Loucy (cell line): ENCODE results near the gene VSIG2.
A peak's percentile ranks its signal among the peaks of the same experiment; 100 is the strongest.

ENCODE experiments used
- H2AFZ ChIP-seq: fragments of 200-600 bp; sonication (generic); 2 replicates; pipeline ENCODE4 v1.6.0; 2016; ENCODE audit warnings: antibody characterized with exemption, mild to moderate bottlenecking, low read length, moderate library complexity
- H3F3A ChIP-seq: fragments of 200-600 bp; 2 replicates; pipeline ENCODE4 v1.6.0; 2016; ENCODE audit warnings: antibody characterized with exemption, low read depth, mild to moderate bottlenecking
- H3K27me3 ChIP-seq: fragments of 200-600 bp; sonication (generic); 2 replicates; pipeline ENCODE4 v1.6.1; 2014; ENCODE audit warnings: low read length, mild to moderate bottlenecking; ENCODE audit not compliant: insufficient read depth, poor library complexity, severe bottlenecking
- H3K36me3 ChIP-seq: fragments of 200-600 bp; sonication (generic); 2 replicates; pipeline ENCODE4 v1.6.1; 2016; ENCODE audit warnings: low read length; ENCODE audit not compliant: insufficient read depth
- H3K4me1 ChIP-seq: fragments of 200-600 bp; sonication (generic); 2 replicates; pipeline ENCODE4 v1.5.1; 2014; ENCODE audit warnings: low read length, mild to moderate bottlenecking; ENCODE audit not compliant: insufficient read depth, poor library complexity, severe bottlenecking
- H3K4me2 ChIP-seq: fragments of 200-600 bp; sonication (generic); 2 replicates; pipeline ENCODE4 v1.6.0; 2014; ENCODE audit warnings: antibody characterized with exemption, low read length, low read depth, mild to moderate bottlenecking; ENCODE audit not compliant: poor library complexity, severe bottlenecking
- H3K4me3 ChIP-seq: fragments of 200-600 bp; sonication (generic); 2 replicates; pipeline ENCODE4 v1.5.1; 2014; ENCODE audit warnings: low read length, mild to moderate bottlenecking, mixed read lengths; ENCODE audit not compliant: poor library complexity, severe bottlenecking
- H3K79me2 ChIP-seq: fragments of 200-600 bp; sonication (generic); 2 replicates; pipeline ENCODE4 v1.6.1; 2014; ENCODE audit warnings: low read length; ENCODE audit not compliant: insufficient read depth
- H3K9ac ChIP-seq: fragments of 200-600 bp; sonication (generic); 2 replicates; pipeline ENCODE4 v1.6.0; 2014; ENCODE audit warnings: mild to moderate bottlenecking, low read depth, low read length, moderate library complexity; ENCODE audit not compliant: poor library complexity, severe bottlenecking
- H3K9me2 ChIP-seq: fragments of 200-600 bp; sonication (generic); replicated peaks from 2 replicates; pipeline ENCODE4 v1.6.1; 2016; ENCODE audit warnings: low read depth, low read length, mixed read lengths
- H3K9me3 ChIP-seq: fragments of 200-600 bp; sonication (generic); 2 replicates; pipeline ENCODE4 v1.6.1; 2014; ENCODE audit warnings: mild to moderate bottlenecking, antibody characterized with exemption, low read length, low read depth; ENCODE audit not compliant: insufficient read depth
- H4K20me1 ChIP-seq: fragments of 200-600 bp; sonication (generic); 2 replicates; pipeline ENCODE4 v1.6.0; 2014; ENCODE audit warnings: antibody characterized with exemption, low read length, mild to moderate bottlenecking; ENCODE audit not compliant: insufficient read depth, poor library complexity, severe bottlenecking
- EZH2phosphoT487 ChIP-seq: fragments of 200-600 bp; IDR thresholded peaks from 2 replicates; pipeline ENCODE4 v1.6.1; 2018; ENCODE audit warnings: antibody characterized with exemption, mild to moderate bottlenecking, moderate library complexity, borderline replicate concordance
- TF ChIP-seq, protein P1 (sequence below): fragments of 200-600 bp; sonication (generic); conservative IDR thresholded peaks from 2 replicates; pipeline ENCODE4 v1.5.1; 2014; ENCODE audit warnings: mild to moderate bottlenecking, antibody characterized with exemption, low read length

Gene VSIG2

DNA sequence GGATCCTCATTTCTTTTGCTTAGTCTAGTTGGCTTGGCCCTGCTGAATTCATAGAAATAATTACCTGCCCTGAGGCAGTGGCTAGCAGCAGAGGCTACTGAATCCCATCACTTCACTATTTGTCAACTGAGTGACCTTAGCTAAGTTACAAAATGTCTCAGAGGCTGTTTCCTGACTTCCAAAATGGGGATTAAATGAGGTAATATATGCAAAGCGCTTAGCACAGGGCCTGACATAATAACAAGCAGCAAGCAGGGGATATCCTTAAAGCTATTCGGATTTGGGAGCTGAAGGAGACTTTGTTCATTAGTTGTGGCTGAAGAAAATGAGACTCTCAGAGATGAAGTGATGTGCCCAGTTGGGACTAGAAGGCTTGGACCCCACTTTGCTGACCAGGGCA, 9.5 kb downstream of the VSIG2 start:
- Histone ChIP-seq H3K27me3 (no peaks in the 10 kb centered on the region), H4K20me1 (peaks cover 3% of the 10 kb centered on the region), H3K4me2 (no peak overlapping the region)

DNA sequence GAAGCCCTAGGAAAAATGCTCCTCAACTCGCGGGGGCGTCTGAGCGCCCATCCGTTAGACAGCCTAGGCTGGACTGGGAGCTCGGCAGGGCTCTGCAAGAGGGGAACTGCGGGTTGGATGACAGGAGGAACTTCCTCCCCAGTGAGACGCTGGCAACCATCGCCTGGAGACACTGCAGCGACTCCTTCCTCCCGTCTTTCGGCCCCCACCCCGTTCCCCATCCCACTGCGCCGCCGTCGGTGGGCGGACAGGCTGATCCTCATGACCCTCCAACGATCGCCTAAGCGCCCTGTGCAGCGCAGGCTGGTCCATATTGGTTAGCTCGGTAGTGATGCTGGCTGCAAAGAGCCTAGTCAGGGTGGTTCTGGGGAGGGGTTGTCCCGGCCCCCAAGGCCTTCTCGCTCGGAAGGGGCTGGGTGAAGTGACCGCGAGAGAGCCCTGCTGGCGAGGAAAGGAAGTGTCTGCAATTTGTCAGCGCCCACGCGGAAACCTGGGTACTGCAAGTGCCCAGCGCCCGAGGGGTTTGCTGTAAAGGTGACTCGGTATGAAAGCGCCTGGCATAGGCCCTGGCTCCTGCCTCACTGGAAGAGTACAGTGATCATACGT, 11.7 kb downstream of the VSIG2 start:
- Histone ChIP-seq H3K9me2 (no peaks in the 10 kb centered on the region), H3K27me3 (no peaks in the 10 kb centered on the region), H2AFZ (peak overlapping the region; percentile 76; the same call in 1 of the 2 replicates), H3K9ac (peak overlapping the region; percentile 54), H3K36me3 (no peaks in the 10 kb centered on the region), H3K79me2 (no peaks in the 10 kb centered on the region), H3F3A (no peaks in the 10 kb centered on the region), H4K20me1 (peaks cover 3% of the 10 kb centered on the region), H3K4me3 (peak overlapping the region; percentile 74), H3K9me3 (no peaks in the 10 kb centered on the region), H3K4me2 (peak overlapping the region; percentile 62), H3K4me1 (peaks cover 26% of the 10 kb centered on the region)
- TF ChIP-seq, protein P1, sequence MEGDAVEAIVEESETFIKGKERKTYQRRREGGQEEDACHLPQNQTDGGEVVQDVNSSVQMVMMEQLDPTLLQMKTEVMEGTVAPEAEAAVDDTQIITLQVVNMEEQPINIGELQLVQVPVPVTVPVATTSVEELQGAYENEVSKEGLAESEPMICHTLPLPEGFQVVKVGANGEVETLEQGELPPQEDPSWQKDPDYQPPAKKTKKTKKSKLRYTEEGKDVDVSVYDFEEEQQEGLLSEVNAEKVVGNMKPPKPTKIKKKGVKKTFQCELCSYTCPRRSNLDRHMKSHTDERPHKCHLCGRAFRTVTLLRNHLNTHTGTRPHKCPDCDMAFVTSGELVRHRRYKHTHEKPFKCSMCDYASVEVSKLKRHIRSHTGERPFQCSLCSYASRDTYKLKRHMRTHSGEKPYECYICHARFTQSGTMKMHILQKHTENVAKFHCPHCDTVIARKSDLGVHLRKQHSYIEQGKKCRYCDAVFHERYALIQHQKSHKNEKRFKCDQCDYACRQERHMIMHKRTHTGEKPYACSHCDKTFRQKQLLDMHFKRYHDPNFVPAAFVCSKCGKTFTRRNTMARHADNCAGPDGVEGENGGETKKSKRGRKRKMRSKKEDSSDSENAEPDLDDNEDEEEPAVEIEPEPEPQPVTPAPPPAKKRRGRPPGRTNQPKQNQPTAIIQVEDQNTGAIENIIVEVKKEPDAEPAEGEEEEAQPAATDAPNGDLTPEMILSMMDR: peak; percentile 24
- no peak for TF ChIP-seq EZH2phosphoT487

More for the DNA sequence above, 9.5 kb downstream of the VSIG2 start:
- no peak for TF ChIP-seq EZH2phosphoT487
- TF ChIP-seq, protein P1: no peak
- H3K79me2 ChIP-seq: no peaks in the 10 kb centered on the region
- peaks cover 22% of the 10 kb centered on the region for H3K4me1 ChIP-seq
- H3F3A ChIP-seq: no peaks in the 10 kb centered on the region
- H2AFZ ChIP-seq: no peak overlapping the region
- H3K9ac ChIP-seq: no peak overlapping the region
- H3K9me2 ChIP-seq: no peaks in the 10 kb centered on the region
- no peak overlapping the region for H3K4me3 ChIP-seq
- H3K9me3 ChIP-seq: no peaks in the 10 kb centered on the region
- no peaks in the 10 kb centered on the region for H3K36me3 ChIP-seq

GRCh38 chr11:124739479-124740276, 12.4 kb downstream of the VSIG2 start, which contains the start of gene NRGN:
Gene NRGN (plus strand): TSS chr11:124739942. CDS start chr11:124740085, 143 bp downstream.
- Histone ChIP-seq H3K4me3 (peak within 1 kb of the TSS; percentile 74), H2AFZ (peak within 1 kb of the TSS; percentile 78), H3K4me1 (peaks cover 26% of the 10 kb centered on the region), H3K9ac (peak within 1 kb of the TSS; percentile 54), H3K9me3 (no peaks in the 10 kb centered on the region), H3K9me2 (no peaks in the 10 kb centered on the region), H4K20me1 (peaks cover 3% of the 10 kb centered on the region), H3K36me3 (no peaks in the 10 kb centered on the region), H3K4me2 (peak within 1 kb of the TSS; percentile 62), H3K27me3 (no peaks in the 10 kb centered on the region), H3F3A (no peaks in the 10 kb centered on the region), H3K79me2 (no peaks in the 10 kb centered on the region)
- no peak for TF ChIP-seq EZH2phosphoT487
